GM12891 (cell line): ENCODE data around the gene MAVS.

Experiments used
- PAX5 ChIP-seq: IDR thresholded peaks from 2 replicates; pipeline ENCODE4 v1.6.1; 2011; ENCODE audit warnings: low read length, moderate library complexity, mild to moderate bottlenecking; ENCODE audit not compliant: insufficient read depth, severe bottlenecking
- POLR2A ChIP-seq: IDR thresholded peaks from 2 replicates; pipeline ENCODE4 v1.6.1; 2011; ENCODE audit warnings: low read depth, low read length, control low read depth
- POLR2AphosphoS5 ChIP-seq: IDR thresholded peaks from 2 replicates; pipeline ENCODE4 v1.6.1; 2011; ENCODE audit warnings: low read depth, low read length, control low read depth
- POU2F2 ChIP-seq: IDR thresholded peaks from 2 replicates; pipeline ENCODE4 v1.6.1; 2011; ENCODE audit warnings: low read depth, mild to moderate bottlenecking, control low read depth, low read length, moderate library complexity
- SPI1 ChIP-seq: IDR thresholded peaks from 2 replicates; pipeline ENCODE4 v1.6.1; 2011; ENCODE audit warnings: low read depth, low read length, control low read depth
- TAF1 ChIP-seq: IDR thresholded peaks from 2 replicates; pipeline ENCODE4 v1.6.1; 2011; ENCODE audit warnings: low read depth, low read length, control low read depth

GRCh38 chr20:3825526-3825925 is 21.1 kb upstream of the MAVS start:
- TF ChIP-seq POLR2A (no peak), TAF1 (no peak), SPI1 (no peak), POLR2AphosphoS5 (no peak), POU2F2 (no peak), PAX5 (no peak)
